GM18861 (cell line): ENCODE measurements around the gene TMEM201.

Experiments
- ATAC-seq: cut with Tn5 transposase; IDR thresholded peaks from one replicate; pipeline ENCODE4 v1.9.1; 2021; ENCODE audit not compliant: unreplicated experiment

TMEM201 gene

GRCh38 chr1:9652379-9653209 is 63.9 kb downstream of the TMEM201 start:
- no peak for ATAC-seq

DNA sequence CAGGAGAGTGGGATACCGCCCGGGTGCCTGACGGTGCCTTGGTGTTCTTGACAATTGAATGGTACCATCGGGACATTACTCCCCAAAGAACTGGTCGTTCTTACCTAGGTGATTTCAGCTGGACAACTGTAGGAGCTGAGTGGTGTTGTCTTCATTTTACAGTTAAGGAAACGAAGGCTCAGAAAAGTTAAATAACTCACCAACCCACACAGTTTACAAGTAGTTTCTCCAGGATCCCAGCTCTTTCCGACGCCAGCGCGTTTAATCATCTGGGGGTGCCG is 64.4 kb downstream of the TMEM201 start:
- no peak for ATAC-seq

DNA sequence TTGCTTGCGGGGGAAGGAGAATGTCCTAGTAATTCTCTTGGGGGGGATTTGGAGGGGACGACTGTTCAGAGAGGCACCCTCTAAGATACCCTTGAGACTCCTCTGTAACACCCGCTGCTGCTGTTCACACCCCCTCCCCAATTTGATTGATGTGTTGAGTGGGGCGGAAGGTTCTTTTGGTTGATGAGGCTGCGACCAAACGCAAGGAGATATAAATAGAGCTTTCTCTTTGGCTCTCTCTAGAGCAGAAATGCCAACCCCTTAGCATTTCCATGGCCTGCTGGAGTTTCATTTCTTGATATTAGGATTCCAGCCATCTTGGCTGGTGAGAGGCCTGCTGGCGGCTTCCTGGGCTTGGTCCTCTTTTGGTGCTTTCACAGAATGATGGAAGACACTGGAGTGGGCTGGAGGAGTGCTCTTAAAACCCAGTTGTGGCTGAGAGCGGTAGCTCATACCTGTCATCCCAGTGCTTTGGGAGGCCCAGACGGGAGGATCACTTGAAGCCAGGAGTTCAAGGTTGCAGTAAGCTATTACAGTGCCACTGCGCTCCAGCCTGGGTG is 64.9 kb downstream of the TMEM201 start:
- no peak for ATAC-seq

DNA sequence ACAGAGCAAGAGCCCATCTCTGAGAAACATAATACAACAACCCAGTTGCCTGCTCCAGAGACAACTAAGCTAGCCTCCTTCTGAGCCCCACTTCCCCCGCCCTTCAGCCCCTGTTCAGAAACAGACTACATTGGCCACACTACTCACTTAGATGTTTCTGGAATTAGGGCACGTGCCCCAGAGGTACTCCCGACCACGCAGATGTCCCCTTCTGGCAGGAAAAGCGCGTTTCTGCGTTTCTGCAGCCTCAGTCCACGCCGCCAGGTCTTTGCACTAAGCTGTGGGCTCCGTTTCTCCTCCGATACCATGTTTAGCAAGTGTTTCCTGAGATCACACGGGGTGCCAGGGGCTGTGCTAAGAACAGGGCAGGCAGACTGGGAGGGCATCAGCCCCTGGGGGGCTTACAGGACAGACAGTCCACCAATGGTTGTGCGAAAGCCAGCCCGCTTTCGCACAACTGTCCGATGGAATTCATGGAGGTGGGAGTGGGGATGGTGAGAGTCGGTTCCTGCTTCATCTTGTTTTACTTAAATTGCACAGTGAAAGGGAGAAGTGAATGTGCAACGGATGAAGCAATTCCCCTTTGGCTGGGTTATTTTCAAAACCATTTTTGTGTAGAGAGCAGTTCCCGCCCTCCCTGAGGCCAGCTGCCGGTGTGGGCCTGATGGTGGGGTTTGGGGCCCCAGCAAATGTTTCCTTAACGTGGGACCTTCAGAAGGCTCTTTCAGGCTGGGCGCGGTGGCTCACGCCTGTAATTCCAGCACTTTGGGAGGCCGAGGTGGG is 65.5 kb downstream of the TMEM201 start:
- ATAC-seq, result no peak

GRCh38 chr1:9654834-9655723 is 66.4 kb downstream of the TMEM201 start:
- peak; percentile 28 for ATAC-seq

GRCh38 chr1:9655836-9656235 is 67.1 kb downstream of the TMEM201 start:
- ATAC-seq, result no peak

DNA sequence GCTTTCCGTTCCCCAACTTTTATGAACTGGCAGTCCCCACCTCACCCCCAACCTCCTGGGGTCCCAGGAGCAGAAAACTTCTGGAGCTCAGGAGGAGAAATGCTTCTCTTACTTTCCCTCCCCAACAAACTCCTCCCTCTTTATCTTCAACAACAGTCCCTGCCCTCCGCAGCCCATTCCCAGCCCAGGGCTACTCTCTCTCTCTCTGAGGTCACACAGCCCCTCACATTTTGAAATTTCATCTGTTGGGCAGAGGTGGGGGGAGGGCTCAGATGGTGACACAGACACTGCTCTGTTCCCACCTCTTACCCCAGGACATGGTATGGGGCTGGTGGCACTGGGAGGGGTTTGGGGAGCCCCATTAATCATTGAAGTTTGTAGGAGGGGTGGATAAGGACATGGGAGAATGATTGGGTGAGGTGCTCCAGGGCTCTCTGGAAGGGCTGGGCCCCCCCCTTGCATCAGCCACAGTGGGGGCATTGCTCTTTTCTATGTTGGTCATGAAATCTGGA is 68.9 kb downstream of the TMEM201 start:
- ATAC-seq, result no peak

DNA sequence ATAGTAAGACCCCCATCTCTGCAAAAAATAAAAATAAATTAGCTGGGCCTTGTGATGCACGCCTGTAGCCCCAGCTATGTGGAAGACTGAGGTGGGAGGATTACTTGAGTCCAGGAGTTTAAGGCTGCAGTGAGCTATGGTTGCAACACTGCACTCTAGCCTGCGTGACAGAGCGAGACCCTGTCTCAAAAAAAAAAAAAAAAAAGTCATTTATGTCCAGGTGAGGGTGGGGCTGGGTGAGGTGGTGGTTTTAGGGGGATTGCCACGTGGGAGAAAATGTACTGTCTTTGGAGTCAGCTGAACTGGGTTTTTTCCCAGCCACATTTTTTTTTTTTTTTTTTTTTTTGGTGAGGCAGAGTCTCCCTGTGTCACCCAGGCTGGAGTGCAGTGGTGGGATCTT is 69.5 kb downstream of the TMEM201 start:
- no peak for ATAC-seq

DNA sequence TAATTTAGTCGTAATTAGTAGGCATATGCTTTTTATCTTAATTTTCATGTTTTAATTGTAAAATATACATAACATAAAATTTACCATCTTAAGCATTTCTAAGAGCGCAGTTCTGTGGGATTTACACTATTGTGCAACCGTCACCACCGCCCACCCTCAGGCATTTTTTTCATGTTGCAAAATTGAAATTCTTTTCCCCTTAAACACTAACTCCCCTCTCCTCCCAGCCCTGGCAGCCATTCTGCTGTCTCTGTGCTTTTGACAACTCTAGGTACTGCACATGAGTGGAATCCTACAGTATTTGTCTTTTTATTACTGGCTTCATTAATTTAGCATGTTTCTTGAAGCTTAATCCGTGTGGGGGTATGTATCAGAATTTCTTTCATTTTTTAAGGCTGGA is 70.6 kb downstream of the TMEM201 start:
- ATAC-seq, result no peak

DNA sequence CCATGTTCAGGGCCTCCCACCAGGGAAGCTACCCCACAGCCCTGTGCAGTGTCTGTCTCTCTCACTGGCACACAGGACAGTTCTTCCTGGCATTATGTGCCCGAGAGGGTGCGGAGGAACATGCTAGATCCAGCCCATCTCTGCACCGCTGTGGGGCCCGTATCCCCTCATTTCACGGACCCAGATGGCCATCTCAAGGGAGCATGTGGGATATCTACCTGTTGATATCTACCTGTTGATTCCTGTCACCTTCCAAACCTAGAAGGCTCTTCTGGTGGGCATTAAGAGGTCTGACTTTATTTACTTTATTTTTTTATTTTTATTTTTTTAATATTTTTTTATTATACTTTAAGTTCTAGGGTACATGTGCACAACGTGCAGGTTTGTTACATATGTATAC is 74.5 kb downstream of the TMEM201 start:
- ATAC-seq, result no peak
